Tibial artery (tissue), 4 donors: Measurements from ENCODE around the gene UBASH3B.

Source experiments
- DNase-seq, 2 donors: peaks; one replicate each; pipeline ENCODE4 v3.0.0-alpha.2; 2019
- H3K27ac ChIP-seq, 2 donors: fragments of 200-600 bp; sonication (generic) in 1 of 2; 1 replicate in 1 of 2; 2 replicates in 1 of 2; pipeline ENCODE4 v1.5.1; 2018 to 2019; ENCODE audit warnings: mild to moderate bottlenecking in 1 of 2
- H3K27me3 ChIP-seq, 2 donors: fragments of 200-600 bp; sonication (generic) in 1 of 2; one replicate each; pipeline versions ENCODE4 v1.5.1 to v1.6.0; 2016 to 2019
- H3K36me3 ChIP-seq, 3 donors: fragments of 200-600 bp; sonication (generic) in 2 of 3; one replicate each; pipeline ENCODE4 v1.5.1; 2016 to 2019; ENCODE audit warnings: mild to moderate bottlenecking in 2 of 3
- H3K4me1 ChIP-seq, 4 donors: fragments of 200-600 bp; sonication (generic) in 2 of 4; 1 replicate in 3 of 4; 2 replicates in 1 of 4; pipeline ENCODE4 v1.5.1; 2016 to 2019
- H3K4me3 ChIP-seq, 2 donors: fragments of 200-600 bp; sonication (generic) in 1 of 2; 1 replicate in 1 of 2; 2 replicates in 1 of 2; pipeline ENCODE4 v1.5.1; 2018 to 2019; ENCODE audit warnings: mild to moderate bottlenecking in 2 of 2
- H3K9me3 ChIP-seq, 3 donors: fragments of 200-600 bp; sonication (generic) in 1 of 3; one replicate each; pipeline ENCODE4 v1.5.1; 2016 to 2019
- CTCF ChIP-seq, 2 experiments: fragments of 200-600 bp in 1 of 2; fragments of 450-650 bp in 1 of 2; IDR thresholded peaks; one replicate each; pipeline ENCODE4 v1.5.1; 2017 to 2019; ENCODE audit warnings: antibody characterized with exemption in 2 of 2, mild to moderate bottlenecking in 1 of 2, moderate library complexity in 1 of 2
- intact Hi-C: fragments of 100-400 bp; cut with DNase I; formaldehyde crosslinking; loops from one replicate; pipeline ENCODE4 v1.15.0; 2023; ENCODE audit warnings: low total_unique reads

The UBASH3B gene

GRCh38 chr11:122779047-122779629 lies 123.6 kb downstream of the UBASH3B start:
- Histone ChIP-seq H3K36me3 (no peaks in the 10 kb centered on the region), H3K27me3 (peaks cover 0 to 10% of the 10 kb centered on the region in 2 donors), H3K27ac (no peak overlapping the region), H3K9me3 (no peaks in the 10 kb centered on the region), H3K4me3 (no peak overlapping the region), H3K4me1 (peaks cover 0 to 6% (median 0%) of the 10 kb centered on the region in 4 donors)
- no peak for TF ChIP-seq CTCF (IDR thresholded peaks at IDR 0.05)
- intact Hi-C loops = no loop called here
- no peak for DNase-seq

GRCh38 chr11:122780296-122780949 lies 124.9 kb downstream of the UBASH3B start:
- intact Hi-C loops = loop anchor here (2.0 to 5.0 kb wide), 2 partner anchors 148 to 198 kb away; no protein-coding TSS in a partner anchor
- H3K27me3 ChIP-seq = peaks cover 0 to under 1% of the 10 kb centered on the region in 2 donors
- H3K4me1 ChIP-seq = peaks cover 0 to 19% (median 8%) of the 10 kb centered on the region in 4 donors
- H3K9me3 ChIP-seq = no peaks in the 10 kb centered on the region
- H3K36me3 ChIP-seq = no peaks in the 10 kb centered on the region
- H3K27ac ChIP-seq = no peak overlapping the region
- TF ChIP-seq CTCF (IDR thresholded peaks at IDR 0.05) = no peak
- H3K4me3 ChIP-seq = no peak overlapping the region
- DNase-seq = no peak

- no peaks in the 10 kb centered on the region for H3K36me3 ChIP-seq
- H3K27ac ChIP-seq = no peak overlapping the region
- intact Hi-C loops = loop anchor here (2.0 to 5.0 kb wide), 2 partner anchors 149 to 199 kb away; no protein-coding TSS in a partner anchor
- H3K9me3 ChIP-seq = no peaks in the 10 kb centered on the region
- DNase-seq = peak; percentile 91 to 93
- peaks cover 0 to 22% (median 8%) of the 10 kb centered on the region in 4 donors for H3K4me1 ChIP-seq
- TF ChIP-seq CTCF (IDR thresholded peaks at IDR 0.05) = peak; percentile 93
- H3K27me3 ChIP-seq = no peaks in the 10 kb centered on the region
- H3K4me3 ChIP-seq = no peak overlapping the region
Observed at GRCh38 chr11:122781378-122782195, 126.1 kb downstream of the UBASH3B start.

GRCh38 chr11:122782222-122782621 lies 126.7 kb downstream of the UBASH3B start:
- no peak for DNase-seq
- H3K4me3 ChIP-seq = no peak overlapping the region
- no peak overlapping the region for H3K27ac ChIP-seq
- peaks cover 0 to 22% (median 8%) of the 10 kb centered on the region in 4 donors for H3K4me1 ChIP-seq
- no peaks in the 10 kb centered on the region for H3K9me3 ChIP-seq
- H3K27me3 ChIP-seq = no peaks in the 10 kb centered on the region
- intact Hi-C loops = loop anchor here (5.0 kb wide), 1 partner anchor 200 kb away; no protein-coding TSS in a partner anchor
- no peak for TF ChIP-seq CTCF (IDR thresholded peaks at IDR 0.05)
- no peaks in the 10 kb centered on the region for H3K36me3 ChIP-seq

- H3K4me3 ChIP-seq = no peak overlapping the region
- TF ChIP-seq CTCF (IDR thresholded peaks at IDR 0.05) = no peak
- intact Hi-C loops = loop anchor here (5.0 kb wide), 1 partner anchor 202 kb away; no protein-coding TSS in a partner anchor
- H3K4me1 ChIP-seq = peaks cover 0 to 22% (median 8%) of the 10 kb centered on the region in 4 donors
- H3K27ac ChIP-seq = peak overlapping the region; percentile 65 to 69
- peaks cover 0 to 4% (median 0%) of the 10 kb centered on the region in 3 donors for H3K36me3 ChIP-seq
- no peaks in the 10 kb centered on the region for H3K27me3 ChIP-seq
- DNase-seq = peak; percentile 83 to 84
- H3K9me3 ChIP-seq = no peaks in the 10 kb centered on the region
Observed at GRCh38 chr11:122784325-122784955, 128.9 kb downstream of the UBASH3B start.
